GM18511 (cell line): ENCODE measurements around the gene RGS19.

ENCODE experiments used
- ATAC-seq: cut with Tn5 transposase; IDR thresholded peaks from one replicate; pipeline ENCODE4 v1.9.1; 2021; ENCODE audit warnings: mild to moderate bottlenecking, moderate library complexity; ENCODE audit not compliant: unreplicated experiment

Gene RGS19

GRCh38 chr20:64108731-64109681 lies 29.7 kb upstream of the RGS19 start:
- no peak for ATAC-seq

GRCh38 chr20:64107736-64108457 lies 28.6 kb upstream of the RGS19 start:
- ATAC-seq, result no peak

GRCh38 chr20:64106981-64107735 lies 27.8 kb upstream of the RGS19 start, which contains the start of gene NPBWR2:
Gene NPBWR2 (minus strand): TSS chr20:64107565. CDS start chr20:64106831, 734 bp downstream.
- ATAC-seq, result no peak

GRCh38 chr20:64106435-64106961 lies 27.2 kb upstream of the RGS19 start:
- ATAC-seq, result no peak

GRCh38 chr20:64105846-64106434 lies 26.6 kb upstream of the RGS19 start:
- no peak for ATAC-seq

- no peak for ATAC-seq
Measured at GRCh38 chr20:64104667-64105451, 25.5 kb upstream of the RGS19 start.

GRCh38 chr20:64103871-64104666 lies 24.8 kb upstream of the RGS19 start:
- no peak for ATAC-seq

- ATAC-seq, result no peak
Measured at GRCh38 chr20:64102647-64103354, 23.5 kb upstream of the RGS19 start.

- no peak for ATAC-seq
Measured at GRCh38 chr20:64101731-64102621, 22.7 kb upstream of the RGS19 start.

GRCh38 chr20:64100946-64101688 lies 21.8 kb upstream of the RGS19 start:
- ATAC-seq, result no peak

- ATAC-seq, result no peak
Measured at GRCh38 chr20:64100566-64100888, 21.2 kb upstream of the RGS19 start.

GRCh38 chr20:64099880-64100565 lies 20.7 kb upstream of the RGS19 start:
- no peak for ATAC-seq

- no peak for ATAC-seq
Measured at GRCh38 chr20:64099086-64099786, 19.9 kb upstream of the RGS19 start.

- ATAC-seq, result no peak
Measured at GRCh38 chr20:64098471-64099013, 19.2 kb upstream of the RGS19 start.

- no peak for ATAC-seq
Measured at GRCh38 chr20:64096535-64096934, 17.2 kb upstream of the RGS19 start.
